WTC11 (cell line): Measurements from ENCODE around the gene MTFMT.

Experiments used
- CREB1 ChIP-seq: sonication (generic); formaldehyde crosslinking; IDR thresholded peaks from 2 replicates; pipeline ENCODE4 v1.8.0; 2023; ENCODE audit warnings: mild to moderate bottlenecking, missing genetic modification reagents
- ESRRA ChIP-seq: sonication (generic); formaldehyde crosslinking; IDR thresholded peaks from 2 replicates; pipeline ENCODE4 v1.8.1; 2022; ENCODE audit warnings: mild to moderate bottlenecking, missing genetic modification reagents, borderline replicate concordance
- NR3C1 ChIP-seq: sonication (generic); formaldehyde crosslinking; conservative IDR thresholded peaks from 2 replicates; pipeline ENCODE4 v1.8.1; 2023; ENCODE audit warnings: low read depth, mild to moderate bottlenecking, missing genetic modification reagents

- TF ChIP-seq ESRRA (CRISPR knock-in tag) (no peak), NR3C1 (no peak), CREB1 (CRISPR knock-in tag) (no peak)
Measured at GRCh38 chr15:64960153-64960552, 69.3 kb downstream of the MTFMT start.
